ENCODE measurements around the gene TWF1. TPM values are rescaled to one million over a fixed set of nuclear protein-coding genes. Genes with fewer than 3 reads are reported as not detected.

Gene TWF1
- polyA plus RNA-seq, 3 donors = 9.9 to 20.7 (median 13.7) TPM

DNA sequence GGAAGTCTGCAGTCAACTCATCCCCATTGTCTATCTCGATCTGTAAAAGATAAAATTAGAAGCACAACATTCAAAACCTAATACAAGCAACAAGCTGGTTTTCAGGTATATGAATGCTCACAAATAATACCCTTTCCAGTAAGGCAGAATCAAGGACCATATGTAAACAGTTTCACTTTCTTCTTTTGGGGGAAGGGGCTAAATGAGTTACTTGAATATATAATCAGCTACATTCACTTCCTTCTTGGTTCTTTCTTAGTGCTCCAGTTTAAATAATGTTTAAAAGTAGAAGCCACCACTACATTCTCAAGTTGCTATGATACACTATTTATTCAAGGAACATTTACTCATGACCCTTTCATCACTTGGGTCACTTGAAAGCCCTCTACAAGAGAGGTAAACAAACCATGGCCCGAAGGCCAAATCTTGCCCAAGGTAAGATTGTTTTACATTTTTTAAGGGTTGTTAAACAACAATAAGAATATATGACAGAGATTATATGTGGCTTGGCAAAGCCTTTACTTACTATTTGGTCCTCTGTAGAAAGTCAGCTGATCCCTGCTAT is 10.3 kb downstream of the TWF1 start:
- H3K4me1 Mint-ChIP-seq = peaks cover 1% of the 10 kb centered on the region
- Histone ChIP-seq H3K9ac (ENCODE audit: insufficient read depth, low read length, poor library complexity, severe bottlenecking) (no peak overlapping the region), H2AFZ (ENCODE audit: insufficient read depth, low read depth, low read length, poor library complexity, severe bottlenecking) (no peak overlapping the region), H3K27me3 (ENCODE audit: control insufficient read depth in 2 of 2, insufficient read depth in 2 of 2, low read length in 2 of 2) (no peaks in the 10 kb centered on the region), H3K4me3 (replicated peaks in 1 of 3; ENCODE audit: low read depth in 2 of 3, low read length in 3 of 3) (no peak overlapping the region), H4K20me1 (ENCODE audit: insufficient read depth, low read length) (peaks cover 8% of the 10 kb centered on the region), H3K79me2 (ENCODE audit: insufficient read depth, low read length) (no peaks in the 10 kb centered on the region), H3K36me3 (replicated peaks in 1 of 2; ENCODE audit: control insufficient read depth in 1 of 2, insufficient read depth in 2 of 2, low read length in 2 of 2) (peaks cover 61 to 70% of the 10 kb centered on the region in 2 donors), H3K27ac (ENCODE audit: low read depth in 1 of 2, low read length in 2 of 2) (peak overlapping the region in 1 of 2 donors; percentile 7), H3K9me3 (replicated peaks in 1 of 2; ENCODE audit: control insufficient read depth in 1 of 2, insufficient read depth in 1 of 2, low read length in 2 of 2) (peaks cover 0 to 3% of the 10 kb centered on the region in 2 donors), H3K4me2 (replicated peaks; ENCODE audit: extremely low read depth, low read length, poor library complexity, severe bottlenecking) (no peak overlapping the region), H3K4me1 (ENCODE audit: control insufficient read depth in 1 of 2, insufficient read depth in 2 of 2, low read length in 2 of 2) (no peaks in the 10 kb centered on the region)
- H3K4me3 Mint-ChIP-seq = no peak overlapping the region
- H3K27ac Mint-ChIP-seq = peak overlapping the region in 2 of 7 donors; percentile 13 to 40
- H3K27me3 Mint-ChIP-seq (ENCODE audit: low read depth in 3 of 3) = no peaks in the 10 kb centered on the region
- H3K36me3 Mint-ChIP-seq = peaks cover 47 to 48% of the 10 kb centered on the region in 2 donors
- intact Hi-C loops (cut with micrococcal nuclease) = no loop called here
- no peak for DNase-seq
- H3K9me3 Mint-ChIP-seq = peaks cover 0 to 6% (median 2%) of the 10 kb centered on the region in 7 donors
- no CpG with 5 or more reads among the region's 2 CpGs for WGBS (ENCODE audit: insufficient coverage)
- TF ChIP-seq CTCF (IDR thresholded peaks at IDR 0.05) = no peak

DNA sequence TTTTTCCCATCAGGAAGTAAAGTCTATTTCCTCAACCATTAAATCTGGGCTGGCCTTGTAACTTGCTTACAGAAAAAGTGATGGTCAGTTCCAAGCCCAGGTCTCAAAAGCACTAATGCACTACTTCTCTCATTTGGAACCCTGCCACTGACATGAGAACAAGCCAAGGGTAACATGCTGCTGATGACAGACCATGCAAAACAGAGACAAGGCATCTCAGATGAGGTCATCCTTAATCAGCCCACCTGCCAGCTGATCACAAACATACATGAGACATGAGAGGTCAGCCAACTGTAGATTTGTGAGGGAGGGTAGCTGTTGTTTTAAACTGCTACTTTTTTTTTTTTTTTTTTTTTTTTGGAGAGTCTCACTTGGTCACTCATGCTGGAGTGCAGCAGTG is 16.2 kb downstream of the TWF1 start:
- no peaks in the 10 kb centered on the region for H3K27me3 Mint-ChIP-seq (ENCODE audit: low read depth in 3 of 3)
- H3K27ac Mint-ChIP-seq = no peak overlapping the region
- H3K9me3 ChIP-seq (replicated peaks in 1 of 2; ENCODE audit: control insufficient read depth in 1 of 2, insufficient read depth in 1 of 2, low read length in 2 of 2) = peaks cover 0 to 3% of the 10 kb centered on the region in 2 donors
- H3K27ac ChIP-seq (ENCODE audit: low read depth in 1 of 2, low read length in 2 of 2) = no peak overlapping the region
- no peaks in the 10 kb centered on the region for H4K20me1 ChIP-seq (ENCODE audit: insufficient read depth, low read length)
- peaks cover 41 to 46% of the 10 kb centered on the region in 2 donors for H3K36me3 ChIP-seq (replicated peaks in 1 of 2; ENCODE audit: control insufficient read depth in 1 of 2, insufficient read depth in 2 of 2, low read length in 2 of 2)
- no peak overlapping the region for H3K4me3 ChIP-seq (replicated peaks in 1 of 3; ENCODE audit: low read depth in 2 of 3, low read length in 3 of 3)
- H3K9me3 Mint-ChIP-seq = peaks cover 0 to 6% (median 2%) of the 10 kb centered on the region in 7 donors
- no peak overlapping the region for H3K9ac ChIP-seq (ENCODE audit: insufficient read depth, low read length, poor library complexity, severe bottlenecking)
- H3K36me3 Mint-ChIP-seq = peaks cover 32 to 45% of the 10 kb centered on the region in 2 donors
- H2AFZ ChIP-seq (ENCODE audit: insufficient read depth, low read depth, low read length, poor library complexity, severe bottlenecking) = no peak overlapping the region
- H3K79me2 ChIP-seq (ENCODE audit: insufficient read depth, low read length) = no peaks in the 10 kb centered on the region
- H3K4me1 Mint-ChIP-seq = no peaks in the 10 kb centered on the region
- DNase-seq = no peak
- H3K4me1 ChIP-seq (ENCODE audit: control insufficient read depth in 1 of 2, insufficient read depth in 2 of 2, low read length in 2 of 2) = no peaks in the 10 kb centered on the region
- no peak for TF ChIP-seq CTCF (IDR thresholded peaks at IDR 0.05)
- no peak overlapping the region for H3K4me3 Mint-ChIP-seq
- intact Hi-C loops (cut with micrococcal nuclease) = no loop called here
- H3K27me3 ChIP-seq (ENCODE audit: control insufficient read depth in 2 of 2, insufficient read depth in 2 of 2, low read length in 2 of 2) = no peaks in the 10 kb centered on the region
- no peak overlapping the region for H3K4me2 ChIP-seq (replicated peaks; ENCODE audit: extremely low read depth, low read length, poor library complexity, severe bottlenecking)

Measured in CD14-positive monocyte (primary cell).